ENCODE measurements around the gene LITAF. TPM values are rescaled to one million over a fixed set of nuclear protein-coding genes. Genes with fewer than 3 reads are reported as not detected.

The LITAF gene
- total RNA-seq, 1 donor from 2014 or later, result 124 TPM

GRCh38 chr16:11564046-11564926 is 22.4 kb downstream of the LITAF start:
- intact Hi-C loops (cut with micrococcal nuclease), result no loop called here

GRCh38 chr16:11563493-11564040 is 23.2 kb downstream of the LITAF start:
- peaks cover 57% of the 10 kb centered on the region for H3K36me3 Mint-ChIP-seq (ENCODE audit: low read depth)
- no peaks in the 10 kb centered on the region for H3K27me3 Mint-ChIP-seq
- no peak for DNase-seq
- no peak overlapping the region for H3K4me3 Mint-ChIP-seq
- peaks cover 39% of the 10 kb centered on the region for H3K4me1 Mint-ChIP-seq
- CTCF ChIA-PET, result interaction anchor here (0.7 kb wide), 1 partner anchor 156 kb away, joined by 3 read pairs; no protein-coding TSS in a partner anchor
- POLR2A ChIA-PET, result interaction anchor here (1.6 kb wide), 1 partner anchor 24 kb away, joined by 5 read pairs; the partner anchor contains the start of gene LITAF
- TF ChIP-seq, protein P1, sequence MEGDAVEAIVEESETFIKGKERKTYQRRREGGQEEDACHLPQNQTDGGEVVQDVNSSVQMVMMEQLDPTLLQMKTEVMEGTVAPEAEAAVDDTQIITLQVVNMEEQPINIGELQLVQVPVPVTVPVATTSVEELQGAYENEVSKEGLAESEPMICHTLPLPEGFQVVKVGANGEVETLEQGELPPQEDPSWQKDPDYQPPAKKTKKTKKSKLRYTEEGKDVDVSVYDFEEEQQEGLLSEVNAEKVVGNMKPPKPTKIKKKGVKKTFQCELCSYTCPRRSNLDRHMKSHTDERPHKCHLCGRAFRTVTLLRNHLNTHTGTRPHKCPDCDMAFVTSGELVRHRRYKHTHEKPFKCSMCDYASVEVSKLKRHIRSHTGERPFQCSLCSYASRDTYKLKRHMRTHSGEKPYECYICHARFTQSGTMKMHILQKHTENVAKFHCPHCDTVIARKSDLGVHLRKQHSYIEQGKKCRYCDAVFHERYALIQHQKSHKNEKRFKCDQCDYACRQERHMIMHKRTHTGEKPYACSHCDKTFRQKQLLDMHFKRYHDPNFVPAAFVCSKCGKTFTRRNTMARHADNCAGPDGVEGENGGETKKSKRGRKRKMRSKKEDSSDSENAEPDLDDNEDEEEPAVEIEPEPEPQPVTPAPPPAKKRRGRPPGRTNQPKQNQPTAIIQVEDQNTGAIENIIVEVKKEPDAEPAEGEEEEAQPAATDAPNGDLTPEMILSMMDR (IDR thresholded peaks at IDR 0.05), result no peak
- no peak for ATAC-seq (ENCODE audit: low read depth)
- intact Hi-C loops (cut with micrococcal nuclease), result no loop called here
- H3K27ac Mint-ChIP-seq, result no peak overlapping the region
- H3K9me3 Mint-ChIP-seq, result no peaks in the 10 kb centered on the region

More at GRCh38 chr16:11564046-11564926, 22.4 kb downstream of the LITAF start:
- Mint-ChIP-seq H3K27ac (no peak overlapping the region), H3K27me3 (no peaks in the 10 kb centered on the region), H3K36me3 (ENCODE audit: low read depth) (peaks cover 58% of the 10 kb centered on the region), H3K4me1 (peaks cover 41% of the 10 kb centered on the region), H3K9me3 (no peaks in the 10 kb centered on the region), H3K4me3 (no peak overlapping the region)
- TF ChIP-seq, protein P1 (IDR thresholded peaks at IDR 0.05), result no peak
- no peak for ATAC-seq (ENCODE audit: low read depth)
- CTCF ChIA-PET, result interaction anchor here (0.7 kb wide), 1 partner anchor 155 kb away, joined by 3 read pairs; no protein-coding TSS in a partner anchor
- DNase-seq, result no peak
- POLR2A ChIA-PET, result interaction anchor here (1.6 kb wide), 1 partner anchor 23 kb away, joined by 5 read pairs; the partner anchor contains the start of gene LITAF

- Mint-ChIP-seq H3K27ac (no peak overlapping the region), H3K4me3 (no peak overlapping the region), H3K9me3 (no peaks in the 10 kb centered on the region), H3K27me3 (no peaks in the 10 kb centered on the region), H3K4me1 (peaks cover 38% of the 10 kb centered on the region), H3K36me3 (ENCODE audit: low read depth) (peaks cover 57% of the 10 kb centered on the region)
- DNase-seq (no peak), ATAC-seq (ENCODE audit: low read depth) (no peak)
- TF ChIP-seq, protein P1 (IDR thresholded peaks at IDR 0.05), result no peak
- POLR2A ChIA-PET, result interaction anchor here (1.6 kb wide), 1 partner anchor 24 kb away, joined by 5 read pairs; the partner anchor contains the start of gene LITAF
- CTCF ChIA-PET, result no interaction called here
- intact Hi-C loops (cut with micrococcal nuclease), result no loop called here
Observed at GRCh38 chr16:11562941-11563340, 23.8 kb downstream of the LITAF start.

DNA sequence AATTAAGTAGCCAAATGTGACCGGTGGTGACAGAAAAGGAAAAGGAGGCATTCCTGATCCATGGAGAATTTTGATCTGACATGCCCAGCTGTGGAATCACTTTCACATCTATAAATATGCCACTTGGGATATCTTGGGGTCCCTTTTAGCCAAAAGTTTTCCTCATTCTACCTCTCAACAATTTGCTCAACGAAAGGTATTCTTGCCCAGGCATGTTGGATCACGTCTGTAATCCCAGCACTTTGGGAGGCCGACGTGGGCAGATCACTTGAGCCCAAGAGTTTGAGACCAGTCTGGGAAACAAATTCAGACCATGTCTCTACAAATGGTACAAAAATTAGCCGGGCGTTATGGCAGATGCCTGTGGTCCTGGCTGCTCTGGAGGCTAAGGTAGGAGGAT is 24.3 kb downstream of the LITAF start:
- no peaks in the 10 kb centered on the region for H3K9me3 Mint-ChIP-seq
- DNase-seq (no peak), ATAC-seq (ENCODE audit: low read depth) (no peak)
- ChIA-PET POLR2A (no interaction called here), CTCF (no interaction called here)
- intact Hi-C loops (cut with micrococcal nuclease), result no loop called here
- peaks cover 40% of the 10 kb centered on the region for H3K4me1 Mint-ChIP-seq
- H3K27me3 Mint-ChIP-seq, result no peaks in the 10 kb centered on the region
- no peak overlapping the region for H3K4me3 Mint-ChIP-seq
- TF ChIP-seq, protein P1 (IDR thresholded peaks at IDR 0.05), result no peak
- peaks cover 54% of the 10 kb centered on the region for H3K36me3 Mint-ChIP-seq (ENCODE audit: low read depth)
- H3K27ac Mint-ChIP-seq, result no peak overlapping the region

DNA sequence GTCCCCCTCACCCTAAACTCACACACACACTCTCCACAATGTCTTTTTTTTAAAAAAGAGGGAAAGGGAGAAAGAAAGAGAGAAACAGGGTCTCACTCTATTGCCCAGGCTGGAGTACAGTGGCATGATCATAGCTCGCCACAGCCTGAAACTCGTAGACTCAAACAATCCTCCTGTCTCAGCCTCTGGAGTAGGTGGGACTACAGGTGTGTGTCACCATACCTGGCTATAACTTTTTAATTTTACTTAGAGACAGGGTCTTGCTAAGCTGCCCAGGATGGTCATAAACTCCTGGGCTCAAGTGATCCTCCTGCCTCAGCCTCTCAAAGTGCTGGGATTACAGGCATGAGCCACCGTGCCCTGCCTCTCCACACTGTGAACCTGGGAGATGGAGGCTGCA is 24.9 kb downstream of the LITAF start:
- intact Hi-C loops (cut with micrococcal nuclease), result no loop called here
- DNase-seq, result no peak
- no peak overlapping the region for H3K27ac Mint-ChIP-seq
- TF ChIP-seq, protein P1 (IDR thresholded peaks at IDR 0.05), result no peak
- H3K9me3 Mint-ChIP-seq, result no peaks in the 10 kb centered on the region
- H3K4me1 Mint-ChIP-seq, result peaks cover 43% of the 10 kb centered on the region
- POLR2A ChIA-PET, result no interaction called here
- CTCF ChIA-PET, result no interaction called here
- no peak overlapping the region for H3K4me3 Mint-ChIP-seq
- no peaks in the 10 kb centered on the region for H3K27me3 Mint-ChIP-seq
- no peak for ATAC-seq (ENCODE audit: low read depth)
- peaks cover 53% of the 10 kb centered on the region for H3K36me3 Mint-ChIP-seq (ENCODE audit: low read depth)

Measured in activated B cell treated with CpG ODN at 0.5 μM for 24 hours (primary cell).